ENCODE data around the gene MAX.

The MAX gene

DNA sequence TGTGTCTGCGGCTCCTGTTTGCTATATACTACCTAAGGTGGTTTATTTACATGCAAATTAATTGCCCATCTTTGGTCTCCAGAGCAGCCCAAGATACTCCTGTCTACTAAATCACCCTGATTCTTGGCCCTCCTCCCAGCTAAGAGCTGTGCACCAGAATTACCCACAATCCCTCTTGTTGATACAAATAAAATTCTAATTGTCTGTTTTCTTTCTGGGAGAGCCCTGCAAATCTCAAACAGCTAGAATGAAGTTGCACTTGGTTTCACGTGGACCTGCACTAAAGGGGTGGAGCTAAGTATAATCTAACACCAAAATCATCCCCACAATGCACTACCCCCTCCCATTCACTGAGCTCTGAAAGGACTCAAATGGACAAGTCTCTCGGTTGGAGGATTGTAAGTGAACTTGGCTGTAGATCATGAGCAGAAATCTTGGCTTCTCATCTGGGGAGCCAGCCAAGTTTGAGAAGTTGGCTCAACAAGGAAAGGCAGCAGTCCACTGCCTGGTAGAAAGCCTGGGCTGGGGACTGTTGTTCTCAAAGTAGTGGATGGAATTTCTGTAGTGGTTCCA lies 6.6 kb downstream of the MAX start (continued):
- no peak for TF ChIP-seq ZNF514 (tag by site-specific recombination; IDR thresholded peaks at IDR 0.05)
- no peak for TF ChIP-seq ZNF571 (tag by site-specific recombination; IDR thresholded peaks at IDR 0.05)
- no peak for TF ChIP-seq ZNF155 (tag by site-specific recombination; IDR thresholded peaks at IDR 0.05)
- TF ChIP-seq ZNF664 (tag by site-specific recombination; IDR thresholded peaks at IDR 0.05), result no peak
- peak; percentile 24; the same call in 1 of the 2 replicates for TF ChIP-seq GLIS1 (tag by site-specific recombination; IDR thresholded peaks at IDR 0.05)
- TF ChIP-seq SCRT1 (tag by site-specific recombination; IDR thresholded peaks at IDR 0.05; ENCODE audit: borderline replicate concordance), result no peak
- no peak for TF ChIP-seq ZNF837 (tag by site-specific recombination; IDR thresholded peaks at IDR 0.05)
- TF ChIP-seq ZNF366 (tag by site-specific recombination; conservative IDR thresholded peaks at IDR 0.05), result no peak
- TF ChIP-seq ZNF292 (tag by site-specific recombination; IDR thresholded peaks at IDR 0.05; ENCODE audit: borderline replicate concordance, low read depth), result no peak
- no peak for TF ChIP-seq ZNF311 (tag by site-specific recombination; IDR thresholded peaks at IDR 0.05; ENCODE audit: borderline replicate concordance)
- TF ChIP-seq, protein P1, sequence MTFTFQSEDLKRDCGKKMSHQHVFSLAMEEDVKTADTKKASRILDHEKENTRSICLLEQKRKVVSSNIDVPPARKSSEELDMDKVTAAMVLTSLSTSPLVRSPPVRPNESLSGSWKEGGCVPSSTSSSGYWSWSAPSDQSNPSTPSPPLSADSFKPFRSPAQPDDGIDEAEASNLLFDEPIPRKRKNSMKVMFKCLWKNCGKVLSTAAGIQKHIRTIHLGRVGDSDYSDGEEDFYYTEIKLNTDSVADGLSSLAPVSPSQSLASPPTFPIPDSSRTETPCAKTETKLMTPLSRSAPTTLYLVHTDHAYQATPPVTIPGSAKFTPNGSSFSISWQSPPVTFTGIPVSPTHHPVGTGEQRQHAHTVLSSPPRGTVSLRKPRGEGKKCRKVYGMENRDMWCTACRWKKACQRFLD (tag by site-specific recombination; IDR thresholded peaks at IDR 0.05), result no peak
- no peak; the same call in 1 of the 2 replicates for TF ChIP-seq MZF1 (tag by site-specific recombination; IDR thresholded peaks at IDR 0.05; ENCODE audit: borderline replicate concordance)
- no peak for TF ChIP-seq ZNF473 (tag by site-specific recombination; IDR thresholded peaks at IDR 0.05)
- TF ChIP-seq ZNF791 (tag by site-specific recombination; IDR thresholded peaks at IDR 0.05), result no peak
- TF ChIP-seq GFI1B (tag by site-specific recombination; IDR thresholded peaks at IDR 0.05), result no peak
- TF ChIP-seq ZNF138 (tag by site-specific recombination; IDR thresholded peaks at IDR 0.05; ENCODE audit: borderline replicate concordance), result no peak
- no peak for TF ChIP-seq ZNF132 (tag by site-specific recombination; IDR thresholded peaks at IDR 0.05; ENCODE audit: borderline replicate concordance)
- TF ChIP-seq ZNF561 (tag by site-specific recombination; IDR thresholded peaks at IDR 0.05; ENCODE audit: borderline replicate concordance), result 0 out of 2 replicates have a peak, but pooled peaks have one; percentile 19
- no peak for TF ChIP-seq ZNF350 (tag by site-specific recombination; IDR thresholded peaks at IDR 0.05)
- TF ChIP-seq OSR2 (tag by site-specific recombination; IDR thresholded peaks at IDR 0.05), result peak; percentile 84
- no peak for TF ChIP-seq ZNF391 (tag by site-specific recombination; IDR thresholded peaks at IDR 0.05; ENCODE audit: borderline replicate concordance, low read depth)
- no peak for TF ChIP-seq ZEB2 (tag by site-specific recombination; IDR thresholded peaks at IDR 0.05)
- TF ChIP-seq, protein P2, sequence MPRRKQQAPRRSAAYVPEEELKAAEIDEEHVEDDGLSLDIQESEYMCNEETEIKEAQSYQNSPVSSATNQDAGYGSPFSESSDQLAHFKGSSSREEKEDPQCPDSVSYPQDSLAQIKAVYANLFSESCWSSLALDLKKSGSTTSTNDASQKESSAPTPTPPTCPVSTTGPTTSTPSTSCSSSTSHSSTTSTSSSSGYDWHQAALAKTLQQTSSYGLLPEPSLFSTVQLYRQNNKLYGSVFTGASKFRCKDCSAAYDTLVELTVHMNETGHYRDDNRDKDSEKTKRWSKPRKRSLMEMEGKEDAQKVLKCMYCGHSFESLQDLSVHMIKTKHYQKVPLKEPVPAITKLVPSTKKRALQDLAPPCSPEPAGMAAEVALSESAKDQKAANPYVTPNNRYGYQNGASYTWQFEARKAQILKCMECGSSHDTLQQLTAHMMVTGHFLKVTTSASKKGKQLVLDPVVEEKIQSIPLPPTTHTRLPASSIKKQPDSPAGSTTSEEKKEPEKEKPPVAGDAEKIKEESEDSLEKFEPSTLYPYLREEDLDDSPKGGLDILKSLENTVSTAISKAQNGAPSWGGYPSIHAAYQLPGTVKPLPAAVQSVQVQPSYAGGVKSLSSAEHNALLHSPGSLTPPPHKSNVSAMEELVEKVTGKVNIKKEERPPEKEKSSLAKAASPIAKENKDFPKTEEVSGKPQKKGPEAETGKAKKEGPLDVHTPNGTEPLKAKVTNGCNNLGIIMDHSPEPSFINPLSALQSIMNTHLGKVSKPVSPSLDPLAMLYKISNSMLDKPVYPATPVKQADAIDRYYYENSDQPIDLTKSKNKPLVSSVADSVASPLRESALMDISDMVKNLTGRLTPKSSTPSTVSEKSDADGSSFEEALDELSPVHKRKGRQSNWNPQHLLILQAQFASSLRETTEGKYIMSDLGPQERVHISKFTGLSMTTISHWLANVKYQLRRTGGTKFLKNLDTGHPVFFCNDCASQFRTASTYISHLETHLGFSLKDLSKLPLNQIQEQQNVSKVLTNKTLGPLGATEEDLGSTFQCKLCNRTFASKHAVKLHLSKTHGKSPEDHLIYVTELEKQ (tag by site-specific recombination; IDR thresholded peaks at IDR 0.05; ENCODE audit: borderline replicate concordance), result no peak
- no peak for TF ChIP-seq ZNF629 (tag by site-specific recombination; IDR thresholded peaks at IDR 0.05)
- TF ChIP-seq ZNF169 (tag by site-specific recombination; IDR thresholded peaks at IDR 0.05), result no peak
- no peak for TF ChIP-seq ZNF335 (tag by site-specific recombination; conservative IDR thresholded peaks at IDR 0.05)
- TF ChIP-seq WT1 (tag by site-specific recombination; IDR thresholded peaks at IDR 0.05), result peak; percentile 36
- no peak for TF ChIP-seq HOXD13 (CRISPR knock-in tag; IDR thresholded peaks at IDR 0.05; ENCODE audit: borderline replicate concordance)
- TF ChIP-seq ZIC2 (tag by site-specific recombination; IDR thresholded peaks at IDR 0.05), result no peak
- no peak for TF ChIP-seq SETDB1 (IDR thresholded peaks at IDR 0.05; ENCODE audit: insufficient read length, low read length)
- TF ChIP-seq RBAK (tag by site-specific recombination; IDR thresholded peaks at IDR 0.05), result no peak
- TF ChIP-seq IKZF3 (tag by site-specific recombination; IDR thresholded peaks at IDR 0.05), result 0 out of 2 replicates have a peak, but pooled peaks have one; percentile 30
- no peak for TF ChIP-seq ZNF549 (tag by site-specific recombination; IDR thresholded peaks at IDR 0.05)
- no peak for TF ChIP-seq ZNF560 (tag by site-specific recombination; IDR thresholded peaks at IDR 0.05; ENCODE audit: borderline replicate concordance)
- TF ChIP-seq ZNF792 (tag by site-specific recombination; IDR thresholded peaks at IDR 0.05), result no peak
- TF ChIP-seq ZNF548 (tag by site-specific recombination; IDR thresholded peaks at IDR 0.05), result no peak
- no peak for TF ChIP-seq ZNF423 (tag by site-specific recombination; IDR thresholded peaks at IDR 0.05)
- no peak for TF ChIP-seq ZNF341 (tag by site-specific recombination; IDR thresholded peaks at IDR 0.05; ENCODE audit: low read depth)
- TF ChIP-seq ZNF19 (tag by site-specific recombination; IDR thresholded peaks at IDR 0.05; ENCODE audit: low read depth), result no peak
